HG03520 (cell line): ENCODE measurements around the gene SMPD2.
"Not testable (repeated sequence)": the region's sequence is repeated elsewhere in the genome, so short reads cannot be mapped to it uniquely, and the experiment has no call there.

Source experiments
- ATAC-seq: cut with Tn5 transposase; IDR thresholded peaks from one replicate; pipeline ENCODE4 v1.9.1; 2021; ENCODE audit warnings: mild to moderate bottlenecking, moderate library complexity; ENCODE audit not compliant: unreplicated experiment

SMPD2 gene

GRCh38 chr6:109458774-109459531 is 18.4 kb downstream of the SMPD2 start:
- ATAC-seq: no peak

GRCh38 chr6:109460161-109460829 is 19.8 kb downstream of the SMPD2 start:
- ATAC-seq: no peak

- ATAC-seq: not testable (repeated sequence)
Measured at GRCh38 chr6:109461205-109461604, 20.7 kb downstream of the SMPD2 start.

GRCh38 chr6:109461733-109462526 is 21.4 kb downstream of the SMPD2 start:
- ATAC-seq: no peak

- ATAC-seq: no peak
Measured at GRCh38 chr6:109465772-109466171, 25.2 kb downstream of the SMPD2 start.

- no peak for ATAC-seq
Measured at GRCh38 chr6:109466212-109466923, 25.8 kb downstream of the SMPD2 start.

GRCh38 chr6:109467696-109468095 is 27.2 kb downstream of the SMPD2 start:
- ATAC-seq: no peak

- no peak for ATAC-seq
Measured at GRCh38 chr6:109469591-109470189, 29.2 kb downstream of the SMPD2 start.

GRCh38 chr6:109471105-109471810 is 30.7 kb downstream of the SMPD2 start:
- ATAC-seq: no peak

- no peak for ATAC-seq
Measured at GRCh38 chr6:109472132-109472995, 31.8 kb downstream of the SMPD2 start.

- no peak for ATAC-seq
Measured at GRCh38 chr6:109473120-109473519, 32.6 kb downstream of the SMPD2 start.

- ATAC-seq: no peak
Measured at GRCh38 chr6:109474995-109475394, 34.5 kb downstream of the SMPD2 start.

- ATAC-seq: no peak
Measured at GRCh38 chr6:109475625-109476024, 35.1 kb downstream of the SMPD2 start.

GRCh38 chr6:109477184-109477583 is 36.7 kb downstream of the SMPD2 start:
- ATAC-seq: no peak

GRCh38 chr6:109477725-109478124 is 37.2 kb downstream of the SMPD2 start:
- peak; percentile 62 for ATAC-seq

GRCh38 chr6:109478222-109478805 is 37.8 kb downstream of the SMPD2 start:
- no peak for ATAC-seq

GRCh38 chr6:109478841-109479624 is 38.5 kb downstream of the SMPD2 start:
- no peak for ATAC-seq

- ATAC-seq: no peak
Measured at GRCh38 chr6:109480993-109481480, 40.5 kb downstream of the SMPD2 start.
